Fibroblast of villous mesenchyme (primary cell): ENCODE measurements around the gene METTL23. TPM values are rescaled to one million over a fixed set of nuclear protein-coding genes. Genes with fewer than 3 reads are reported as not detected.
"Not testable (repeated sequence)": the region's sequence is repeated elsewhere in the genome, so short reads cannot be mapped to it uniquely, and the experiment has no call there.

ENCODE experiments used
- DNase-seq: peaks from one replicate; pipeline ENCODE4 v3.0.0-alpha.2; 2010; ENCODE audit warnings: low read depth
- H3K4me3 ChIP-seq: 2 replicates; pipeline ENCODE4 v1.5.1; 2011; ENCODE audit warnings: low read depth, mild to moderate bottlenecking, low read length
- total RNA-seq: library from RNA; depleted of rRNA; stranded (reverse); fragments of >200 nt; gene quantifications from 2 replicates; pipeline ENCODE4 v1.2.3, GENCODE V29; 2012
- TF ChIP-seq, protein P1 (sequence below): IDR thresholded peaks from 2 replicates; pipeline ENCODE4 v1.5.1; 2012; ENCODE audit warnings: low read depth, mild to moderate bottlenecking, low read length; ENCODE audit not compliant: insufficient read depth

METTL23 gene
- total RNA-seq, 1 donor: 30.2 TPM

DNA sequence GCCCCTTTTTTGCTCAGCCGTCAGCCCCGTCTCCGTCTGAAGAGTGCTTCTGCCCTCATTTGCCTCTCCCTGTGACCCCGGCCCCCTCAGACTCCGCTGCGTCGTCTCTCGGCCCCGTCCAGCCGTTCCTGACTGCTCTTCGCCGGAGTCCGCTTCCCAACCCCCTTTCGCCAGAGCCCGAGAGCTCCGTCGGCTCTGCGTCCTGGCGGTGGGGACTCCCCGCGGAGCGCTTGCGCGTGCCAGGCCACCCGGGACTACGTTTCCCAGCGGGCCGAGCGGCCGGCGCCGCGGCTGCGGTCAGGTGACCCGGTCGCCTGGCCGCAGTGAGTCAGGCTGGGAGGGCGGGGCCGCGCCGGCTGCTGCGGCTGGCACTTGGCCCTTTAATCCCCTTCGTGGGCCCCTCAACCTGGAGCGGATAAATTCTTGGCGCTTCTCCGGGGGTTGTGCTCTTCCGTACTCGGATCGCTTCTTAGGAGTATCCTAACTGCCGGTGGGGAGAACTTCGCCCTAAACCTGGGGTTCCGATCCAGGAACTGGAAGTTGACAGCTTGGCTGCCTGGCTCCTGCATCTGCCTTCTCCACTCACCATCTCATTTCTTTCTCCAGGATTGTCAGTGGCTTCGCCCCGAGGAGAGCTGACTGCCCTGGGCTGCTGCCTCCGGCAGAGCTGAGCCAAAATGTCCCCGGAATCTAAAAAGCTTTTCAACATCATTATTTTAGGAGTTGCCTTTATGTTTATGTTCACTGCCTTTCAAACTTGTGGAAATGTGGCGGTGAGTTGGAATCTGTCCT lies 11.2 kb downstream of the METTL23 start, which contains the start of gene MFSD11:
Gene MFSD11 (plus strand): TSS at position 444 of the 792 bp plus-strand sequence. CDS start 234 bp downstream, at position 678.
- peak; percentile 96 for DNase-seq
- TF ChIP-seq, protein P1, sequence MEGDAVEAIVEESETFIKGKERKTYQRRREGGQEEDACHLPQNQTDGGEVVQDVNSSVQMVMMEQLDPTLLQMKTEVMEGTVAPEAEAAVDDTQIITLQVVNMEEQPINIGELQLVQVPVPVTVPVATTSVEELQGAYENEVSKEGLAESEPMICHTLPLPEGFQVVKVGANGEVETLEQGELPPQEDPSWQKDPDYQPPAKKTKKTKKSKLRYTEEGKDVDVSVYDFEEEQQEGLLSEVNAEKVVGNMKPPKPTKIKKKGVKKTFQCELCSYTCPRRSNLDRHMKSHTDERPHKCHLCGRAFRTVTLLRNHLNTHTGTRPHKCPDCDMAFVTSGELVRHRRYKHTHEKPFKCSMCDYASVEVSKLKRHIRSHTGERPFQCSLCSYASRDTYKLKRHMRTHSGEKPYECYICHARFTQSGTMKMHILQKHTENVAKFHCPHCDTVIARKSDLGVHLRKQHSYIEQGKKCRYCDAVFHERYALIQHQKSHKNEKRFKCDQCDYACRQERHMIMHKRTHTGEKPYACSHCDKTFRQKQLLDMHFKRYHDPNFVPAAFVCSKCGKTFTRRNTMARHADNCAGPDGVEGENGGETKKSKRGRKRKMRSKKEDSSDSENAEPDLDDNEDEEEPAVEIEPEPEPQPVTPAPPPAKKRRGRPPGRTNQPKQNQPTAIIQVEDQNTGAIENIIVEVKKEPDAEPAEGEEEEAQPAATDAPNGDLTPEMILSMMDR: no peak
- H3K4me3 ChIP-seq: peak within 1 kb of the TSS; percentile 94

DNA sequence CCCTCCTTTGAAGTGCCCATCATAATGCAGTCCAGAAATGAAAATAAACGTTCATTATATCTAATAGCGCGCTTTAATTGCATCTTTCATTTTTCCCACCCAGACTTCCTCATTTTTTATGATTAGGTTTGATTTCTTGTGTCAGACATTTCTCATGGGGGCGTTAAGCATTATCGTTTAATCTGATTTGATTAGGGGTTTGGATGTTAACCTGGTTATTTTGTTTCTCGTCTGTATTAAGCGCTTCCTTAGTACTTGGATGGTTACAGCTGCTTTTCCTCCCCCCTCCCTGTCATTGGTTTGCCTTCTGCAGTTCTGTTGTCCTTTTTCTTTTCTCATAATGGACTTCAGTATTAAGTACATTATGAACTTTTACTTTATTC lies 11.8 kb downstream of the METTL23 start:
- TF ChIP-seq, protein P1: no peak
- peak overlapping the region; percentile 94 for H3K4me3 ChIP-seq
- peak; percentile 33 for DNase-seq

DNA sequence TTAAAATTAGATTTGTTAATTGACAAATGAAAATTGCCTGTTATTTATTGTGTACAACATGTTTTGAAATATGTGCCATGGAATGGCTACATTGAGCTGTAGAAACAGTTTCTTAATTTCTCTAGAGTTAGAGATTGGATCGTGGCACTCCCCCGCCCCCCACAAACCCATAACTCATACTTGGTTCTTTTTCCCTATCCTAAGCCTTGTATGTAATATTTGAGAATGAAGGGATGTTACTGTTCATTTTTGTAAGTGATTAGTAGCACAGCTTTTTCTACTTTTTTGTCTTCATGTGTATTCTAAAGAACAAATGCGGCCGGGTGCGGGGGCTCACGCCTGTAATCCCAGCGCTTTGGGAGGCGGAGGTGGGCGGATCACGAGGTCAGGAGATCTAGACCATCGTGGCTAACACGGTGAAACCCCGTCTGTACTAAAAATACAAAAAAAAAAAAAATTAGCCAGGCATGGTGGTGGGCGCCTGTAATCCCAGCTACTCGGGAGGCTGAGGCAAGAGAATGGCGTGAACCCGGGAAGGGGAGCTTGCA lies 13.0 kb downstream of the METTL23 start:
- H3K4me3 ChIP-seq: peak overlapping the region; percentile 94
- not testable (repeated sequence) for DNase-seq

DNA sequence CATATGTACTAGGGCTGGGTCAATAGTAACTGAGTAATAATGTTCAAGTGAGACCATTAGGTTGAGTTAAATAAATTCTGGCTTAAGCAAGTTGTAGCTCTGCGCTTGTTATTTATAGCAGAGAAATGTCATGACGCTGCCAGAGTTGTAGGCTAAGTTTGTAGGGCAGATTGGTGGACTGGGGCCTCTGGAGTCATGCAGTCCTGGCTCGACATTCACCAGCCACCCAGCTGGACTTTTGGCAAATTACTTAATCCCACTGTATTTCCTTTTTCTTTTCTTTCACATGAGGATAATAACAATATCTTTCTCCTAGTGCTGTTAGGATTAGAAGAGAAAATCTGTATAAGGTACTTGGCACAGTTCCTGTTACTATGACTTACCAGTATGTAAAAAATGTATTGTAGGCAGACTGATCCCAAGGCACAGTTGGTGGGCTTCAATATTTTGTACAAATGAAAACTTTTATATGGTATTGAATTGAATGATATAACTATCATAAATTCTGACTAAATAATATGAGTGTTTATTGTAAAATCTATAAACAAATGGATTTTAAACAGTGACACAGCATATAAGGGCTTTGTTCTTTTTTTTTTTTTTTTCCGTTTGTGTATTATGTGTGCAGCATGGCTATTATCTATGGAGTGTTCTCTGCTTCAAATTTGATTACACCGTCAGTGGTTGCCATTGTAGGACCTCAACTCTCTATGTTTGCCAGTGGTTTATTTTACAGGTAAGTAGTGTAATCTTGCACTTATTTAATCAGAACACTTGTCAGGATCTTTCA lies 13.9 kb downstream of the METTL23 start:
- no peak overlapping the region for H3K4me3 ChIP-seq
- TF ChIP-seq, protein P1: no peak
- peak; percentile 48 for DNase-seq

DNA sequence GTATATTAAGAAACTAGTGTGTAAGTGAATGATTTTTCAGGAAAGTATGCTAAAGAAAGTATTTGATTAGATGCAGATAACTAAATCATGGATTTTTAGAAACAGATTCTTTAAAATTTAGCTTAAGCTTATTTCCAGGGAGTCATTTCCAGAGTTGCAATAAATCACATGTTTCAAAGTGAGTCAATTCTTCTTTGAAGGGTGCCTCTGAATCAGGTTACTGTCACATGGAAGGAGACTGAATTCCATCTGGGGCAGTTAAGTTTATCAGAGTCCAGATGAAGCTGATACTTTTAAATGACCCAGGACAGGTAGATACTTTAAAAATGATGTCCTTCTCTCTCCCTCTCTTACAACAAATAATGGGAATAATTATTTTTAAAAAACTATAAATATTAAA lies 16.3 kb downstream of the METTL23 start:
- TF ChIP-seq, protein P1: no peak
- no peak for DNase-seq
- no peak overlapping the region for H3K4me3 ChIP-seq

DNA sequence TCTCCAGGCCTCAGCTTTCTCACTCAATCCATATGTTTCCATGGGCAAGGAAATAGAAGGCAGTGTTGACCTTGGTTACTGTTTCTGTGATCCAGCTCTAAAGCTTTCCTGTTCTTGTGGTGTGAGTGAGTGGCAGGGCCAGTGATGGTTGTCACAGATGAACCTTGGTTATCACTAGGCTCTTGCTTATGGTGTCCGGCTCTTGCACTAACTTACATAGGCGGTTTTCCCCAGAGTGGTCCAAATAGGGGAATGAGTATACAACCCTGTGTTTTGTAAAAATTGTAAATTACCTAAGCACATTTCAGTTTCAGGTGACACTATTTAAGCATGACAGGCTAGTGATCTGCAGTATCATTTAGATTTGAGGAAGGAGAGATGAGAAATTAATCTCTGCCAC lies 18.1 kb downstream of the METTL23 start:
- no peak for DNase-seq
- TF ChIP-seq, protein P1: no peak
- no peak overlapping the region for H3K4me3 ChIP-seq

DNA sequence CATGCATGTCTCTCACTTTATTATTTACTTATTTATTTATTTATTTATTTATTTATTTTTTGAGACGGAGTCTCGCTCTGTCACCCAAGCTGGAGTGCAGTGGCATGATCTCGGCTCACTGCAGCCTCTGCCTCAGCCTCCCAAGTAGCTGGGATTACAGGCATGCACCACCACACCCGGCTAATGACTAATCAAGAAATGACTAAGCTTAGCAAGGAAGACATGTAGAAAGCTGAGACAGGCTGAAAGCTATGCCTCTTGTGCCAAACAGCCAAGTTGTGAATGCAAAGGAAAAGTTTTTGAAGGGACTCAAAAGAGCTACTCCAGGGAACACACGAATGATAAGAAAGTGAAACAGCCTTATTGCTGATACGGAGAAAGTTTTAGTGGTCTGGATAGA lies 19.1 kb downstream of the METTL23 start:
- not testable (repeated sequence) for DNase-seq, H3K4me3 ChIP-seq
